ENCODE measurements around the gene AP2S1.
"Not testable (repeated sequence)": the region's sequence is repeated elsewhere in the genome, so short reads cannot be mapped to it uniquely, and the experiment has no call there.

AP2S1 gene

DNA sequence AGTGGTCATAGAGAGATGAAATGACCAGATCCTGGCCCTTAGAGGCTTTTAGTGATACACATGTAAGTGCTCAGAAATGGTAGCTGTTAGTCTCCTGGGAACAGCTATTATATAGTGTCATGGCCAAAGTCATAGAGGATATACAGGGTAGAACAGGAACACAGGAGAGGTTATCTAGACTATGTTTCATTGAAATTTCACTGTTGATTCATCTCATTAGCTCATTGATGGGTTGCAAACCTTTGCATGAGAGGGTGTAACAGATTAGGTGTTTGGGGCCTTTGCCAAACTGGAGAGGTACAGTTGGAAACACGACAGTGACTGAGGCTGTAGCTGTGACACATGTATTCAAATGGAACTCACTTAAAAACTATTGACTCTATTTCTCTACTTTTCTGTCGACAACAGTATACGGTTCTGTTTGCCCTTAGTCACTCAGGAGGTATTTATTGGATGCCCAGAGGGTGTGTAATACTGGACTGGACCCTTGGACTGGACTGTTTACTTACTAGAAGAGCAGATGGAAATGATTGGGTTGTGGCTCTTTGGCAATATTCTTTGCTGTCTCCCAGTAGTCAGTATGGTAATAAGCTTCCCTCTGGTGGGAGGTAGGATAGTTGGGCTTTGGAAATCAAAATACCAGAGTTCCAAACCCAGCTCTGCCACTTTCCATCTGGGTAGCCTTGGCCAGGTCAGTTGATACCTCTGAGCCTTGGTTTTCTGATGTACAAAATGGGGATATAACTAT lies 40.0 kb upstream of the AP2S1 start:
- Histone ChIP-seq H3K9me3 (no peaks in the 10 kb centered on the region), H3K4me3 (ENCODE audit: low read depth in 1 of 2, low read length in 1 of 2) (no peak overlapping the region), H3K27me3 (no peaks in the 10 kb centered on the region), H3K27ac (no peak overlapping the region), H3K36me3 (no peaks in the 10 kb centered on the region), H3K4me1 (ENCODE audit: control insufficient read depth in 1 of 2, insufficient read depth in 1 of 2, low read depth in 1 of 2, low read length in 1 of 2) (no peaks in the 10 kb centered on the region)
- TF ChIP-seq CTCF (IDR thresholded peaks at IDR 0.05) = no peak

DNA sequence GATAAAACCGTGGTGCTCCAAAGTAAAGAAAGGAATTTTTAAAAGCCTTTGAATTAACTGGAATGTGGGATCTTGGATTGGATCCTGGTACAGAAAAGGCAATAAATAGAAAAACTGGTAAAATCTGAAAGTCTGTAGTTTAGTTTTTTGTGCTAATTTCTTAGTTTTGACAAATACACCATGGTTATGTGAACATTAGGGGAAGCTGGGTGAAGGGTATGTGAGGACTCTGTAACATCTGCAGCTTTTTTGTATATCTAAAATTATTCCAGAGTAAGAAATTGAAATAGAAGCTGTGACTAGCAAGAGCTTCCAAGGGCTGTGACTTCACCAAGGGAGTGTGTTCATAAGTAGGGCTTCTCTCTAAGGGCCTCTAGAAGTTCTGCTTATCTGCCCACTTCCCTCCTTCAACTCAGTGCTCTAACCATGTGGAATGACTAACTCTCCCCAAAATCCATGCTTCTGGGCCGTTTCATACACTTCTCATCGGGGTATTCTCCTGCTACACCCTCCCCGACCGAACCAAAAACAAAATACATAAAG lies 36.7 kb upstream of the AP2S1 start:
- Histone ChIP-seq H3K27me3 (no peaks in the 10 kb centered on the region), H3K4me1 (ENCODE audit: control insufficient read depth in 1 of 2, insufficient read depth in 1 of 2, low read depth in 1 of 2, low read length in 1 of 2) (no peaks in the 10 kb centered on the region), H3K27ac (no peak overlapping the region), H3K36me3 (no peaks in the 10 kb centered on the region), H3K9me3 (no peaks in the 10 kb centered on the region), H3K4me3 (ENCODE audit: low read depth in 1 of 2, low read length in 1 of 2) (no peak overlapping the region)
- no peak for TF ChIP-seq CTCF (IDR thresholded peaks at IDR 0.05)

DNA sequence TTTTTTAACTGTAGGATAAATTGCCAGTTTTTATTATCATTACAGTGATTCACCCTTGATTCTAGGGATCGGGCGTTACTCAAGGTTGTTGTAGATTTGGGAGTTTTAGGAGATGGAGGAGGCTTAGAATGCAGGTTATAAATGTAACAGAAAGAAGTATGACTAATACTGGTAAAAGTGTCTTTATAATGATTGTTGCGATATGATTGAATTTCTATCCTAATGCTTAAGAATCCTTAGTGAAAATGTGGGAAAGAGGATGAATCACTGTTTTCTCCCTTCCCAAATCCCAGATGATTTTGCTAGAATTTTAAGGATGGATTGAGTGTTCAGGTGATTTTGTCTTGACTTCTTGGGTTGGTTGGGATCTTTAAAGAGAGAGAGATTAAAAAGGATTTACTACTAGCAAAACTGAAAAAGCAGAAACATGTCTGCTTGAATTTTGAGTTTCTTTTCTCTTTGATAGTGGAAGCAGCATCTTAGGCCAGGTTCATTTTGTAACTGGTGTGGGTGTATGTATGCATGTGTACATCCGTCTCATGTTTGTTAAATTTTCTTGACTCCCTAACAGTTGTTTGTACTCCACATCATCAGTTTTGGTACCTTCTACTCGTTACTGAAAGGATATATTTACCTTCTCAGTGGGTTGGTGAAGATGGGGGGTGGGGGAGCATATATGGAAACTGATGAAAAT lies 36.0 kb upstream of the AP2S1 start:
- TF ChIP-seq CTCF (IDR thresholded peaks at IDR 0.05) = no peak
- no peaks in the 10 kb centered on the region for H3K36me3 ChIP-seq
- no peaks in the 10 kb centered on the region for H3K9me3 ChIP-seq
- no peak overlapping the region for H3K27ac ChIP-seq
- H3K4me1 ChIP-seq (ENCODE audit: control insufficient read depth in 1 of 2, insufficient read depth in 1 of 2, low read depth in 1 of 2, low read length in 1 of 2) = no peaks in the 10 kb centered on the region
- no peak overlapping the region for H3K4me3 ChIP-seq (ENCODE audit: low read depth in 1 of 2, low read length in 1 of 2)
- no peaks in the 10 kb centered on the region for H3K27me3 ChIP-seq

DNA sequence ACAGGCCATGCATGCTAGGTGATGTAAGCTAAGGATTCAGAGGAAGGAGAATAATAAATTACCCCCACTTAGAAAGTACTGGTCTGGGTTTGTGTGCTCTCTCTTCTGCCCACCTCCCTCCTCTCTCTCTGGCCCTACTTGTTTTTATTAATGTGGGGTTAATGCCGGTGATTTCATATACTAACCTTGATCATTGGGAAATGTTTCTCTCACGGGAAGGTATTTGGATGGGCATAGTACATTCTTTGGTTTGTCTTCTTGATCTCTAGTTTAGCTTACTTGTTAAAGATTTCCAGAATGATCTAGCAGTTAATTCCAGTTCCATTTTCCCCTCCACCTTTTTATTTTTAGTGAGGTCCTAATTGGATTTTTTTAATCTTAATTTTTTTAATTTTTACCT lies 34.8 kb upstream of the AP2S1 start:
- Histone ChIP-seq H3K4me1 (ENCODE audit: control insufficient read depth in 1 of 2, insufficient read depth in 1 of 2, low read depth in 1 of 2, low read length in 1 of 2) (no peaks in the 10 kb centered on the region), H3K4me3 (ENCODE audit: low read depth in 1 of 2, low read length in 1 of 2) (no peak overlapping the region), H3K27me3 (no peaks in the 10 kb centered on the region), H3K27ac (no peak overlapping the region), H3K9me3 (no peaks in the 10 kb centered on the region), H3K36me3 (no peaks in the 10 kb centered on the region)
- TF ChIP-seq CTCF (IDR thresholded peaks at IDR 0.05) = no peak

DNA sequence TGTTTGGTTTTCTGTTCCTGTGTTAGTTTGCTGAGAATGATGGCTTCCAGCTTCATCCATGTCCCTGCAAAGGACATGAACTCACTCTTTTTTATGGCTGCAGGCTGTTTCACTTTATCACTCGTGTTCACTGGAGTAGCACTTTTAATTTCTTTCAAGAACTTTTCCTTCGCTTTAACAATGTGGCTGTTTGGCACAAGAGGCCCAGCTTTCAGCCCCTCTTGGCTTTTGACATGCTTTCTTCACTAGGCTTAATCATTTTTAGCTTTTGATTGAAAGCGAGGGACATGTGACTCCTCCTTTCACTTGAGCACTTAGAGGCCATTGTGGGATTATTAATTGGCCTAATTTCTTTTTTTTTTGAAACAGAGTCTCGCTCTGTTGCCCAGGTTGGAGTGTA lies 32.1 kb upstream of the AP2S1 start:
- H3K27me3 ChIP-seq; H3K27ac ChIP-seq; H3K9me3 ChIP-seq; H3K4me1 ChIP-seq (ENCODE audit: control insufficient read depth in 1 of 2, insufficient read depth in 1 of 2, low read depth in 1 of 2, low read length in 1 of 2); H3K4me3 ChIP-seq (ENCODE audit: low read depth in 1 of 2, low read length in 1 of 2); H3K36me3 ChIP-seq: not testable (repeated sequence)

DNA sequence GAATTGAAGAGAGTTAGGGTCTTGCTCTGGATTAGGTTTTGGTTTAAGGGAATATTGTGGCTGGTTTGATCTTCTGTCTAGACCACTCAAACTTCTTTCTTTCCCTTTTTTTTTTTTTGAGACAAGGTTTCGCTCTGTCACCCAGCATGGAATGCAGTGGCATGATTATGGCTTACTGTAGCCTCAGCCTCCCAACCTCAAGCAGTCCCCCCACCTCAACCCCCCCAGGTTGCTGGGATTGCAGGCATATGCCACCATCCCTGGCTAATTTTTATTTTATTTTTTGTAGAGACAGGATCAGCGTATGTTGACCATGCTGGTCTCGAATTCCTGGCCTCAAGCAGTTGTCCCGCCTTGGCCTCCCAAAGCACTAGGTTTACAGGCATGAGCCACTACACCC lies 31.4 kb upstream of the AP2S1 start:
- Histone ChIP-seq H3K27ac (no peak overlapping the region), H3K36me3 (no peaks in the 10 kb centered on the region), H3K9me3 (no peaks in the 10 kb centered on the region), H3K4me3 (ENCODE audit: low read depth in 1 of 2, low read length in 1 of 2) (no peak overlapping the region), H3K27me3 (no peaks in the 10 kb centered on the region), H3K4me1 (ENCODE audit: control insufficient read depth in 1 of 2, insufficient read depth in 1 of 2, low read depth in 1 of 2, low read length in 1 of 2) (no peaks in the 10 kb centered on the region)
- TF ChIP-seq CTCF (IDR thresholded peaks at IDR 0.05) = no peak

Data from neutrophil (primary cell).